Parathyroid adenoma (tissue), 2 donors: ENCODE results near the gene SGCA.

Experiments used
- H2AFZ ChIP-seq: fragments of 300-600 bp; sonication (generic); one replicate; pipeline ENCODE4 v1.7.0; 2017; ENCODE audit warnings: antibody characterized with exemption, mild to moderate bottlenecking
- H3K27ac ChIP-seq: fragments of 300-600 bp; sonication (generic); one replicate; pipeline ENCODE4 v1.7.0; 2017
- H3K27me3 ChIP-seq: fragments of 300-600 bp; sonication (generic); one replicate; pipeline ENCODE4 v1.7.0; 2017; ENCODE audit warnings: low read length; ENCODE audit not compliant: control insufficient read depth, insufficient read depth
- H3K36me3 ChIP-seq: fragments of 300-600 bp; sonication (generic); one replicate; pipeline ENCODE4 v1.7.0; 2017; ENCODE audit warnings: low read length; ENCODE audit not compliant: control insufficient read depth, insufficient read depth
- H3K4me1 ChIP-seq: fragments of 300-600 bp; sonication (generic); one replicate; pipeline ENCODE4 v1.7.0; 2017; ENCODE audit warnings: control low read depth
- H3K4me2 ChIP-seq: fragments of 300-600 bp; sonication (generic); one replicate; pipeline ENCODE4 v1.7.0; 2017; ENCODE audit warnings: low read length
- H3K4me3 ChIP-seq: fragments of 300-600 bp; sonication (generic); one replicate; pipeline ENCODE4 v1.7.0; 2017; ENCODE audit warnings: low read depth, low read length
- H3K79me2 ChIP-seq: fragments of 300-600 bp; sonication (generic); one replicate; pipeline ENCODE4 v1.7.0; 2017; ENCODE audit warnings: control low read depth
- H3K9ac ChIP-seq: fragments of 300-600 bp; sonication (generic); one replicate; pipeline ENCODE4 v1.7.0; 2017; ENCODE audit warnings: mild to moderate bottlenecking
- H3K9me3 ChIP-seq: fragments of 300-600 bp; sonication (generic); one replicate; pipeline ENCODE4 v1.7.0; 2017; ENCODE audit warnings: low read length; ENCODE audit not compliant: control insufficient read depth
- CTCF ChIP-seq: fragments of 300-600 bp; sonication (generic); IDR thresholded peaks from one replicate; pipeline ENCODE4 v1.7.0; 2017; ENCODE audit warnings: antibody characterized with exemption, mild to moderate bottlenecking
- donor health status: primary hyperparathyroidism.

The SGCA gene

GRCh38 chr17:50139185-50139783 is 26.5 kb upstream of the SGCA start:
- Histone ChIP-seq H3K27ac (peak overlapping the region; percentile 32), H3K4me1 (peaks cover 3% of the 10 kb centered on the region), H3K36me3 (no peaks in the 10 kb centered on the region), H3K4me2 (no peak overlapping the region), H3K27me3 (no peaks in the 10 kb centered on the region), H3K4me3 (no peak overlapping the region), H3K9me3 (no peaks in the 10 kb centered on the region), H3K9ac (no peak overlapping the region), H2AFZ (no peak overlapping the region), H3K79me2 (no peaks in the 10 kb centered on the region)
- TF ChIP-seq CTCF: no peak

GRCh38 chr17:50139950-50140885 is 25.6 kb upstream of the SGCA start:
- H3K4me2 ChIP-seq: no peak overlapping the region
- no peaks in the 10 kb centered on the region for H3K79me2 ChIP-seq
- no peak overlapping the region for H2AFZ ChIP-seq
- peak overlapping the region; percentile 45 for H3K27ac ChIP-seq
- H3K4me1 ChIP-seq: peaks cover 3% of the 10 kb centered on the region
- TF ChIP-seq CTCF: peak; percentile 93
- no peak overlapping the region for H3K9ac ChIP-seq
- H3K27me3 ChIP-seq: no peaks in the 10 kb centered on the region
- H3K9me3 ChIP-seq: no peaks in the 10 kb centered on the region
- no peak overlapping the region for H3K4me3 ChIP-seq
- no peaks in the 10 kb centered on the region for H3K36me3 ChIP-seq

GRCh38 chr17:50141026-50141744 is 24.6 kb upstream of the SGCA start:
- TF ChIP-seq CTCF: no peak
- Histone ChIP-seq H3K9me3 (no peaks in the 10 kb centered on the region), H3K9ac (no peak overlapping the region), H3K36me3 (no peaks in the 10 kb centered on the region), H3K27ac (peak overlapping the region; percentile 45), H3K4me1 (peaks cover 3% of the 10 kb centered on the region), H3K27me3 (no peaks in the 10 kb centered on the region), H3K4me3 (no peak overlapping the region), H3K79me2 (no peaks in the 10 kb centered on the region), H2AFZ (no peak overlapping the region), H3K4me2 (no peak overlapping the region)

- TF ChIP-seq CTCF: no peak
- no peak overlapping the region for H3K27ac ChIP-seq
- no peaks in the 10 kb centered on the region for H3K79me2 ChIP-seq
- no peaks in the 10 kb centered on the region for H3K9me3 ChIP-seq
- H2AFZ ChIP-seq: no peak overlapping the region
- H3K4me3 ChIP-seq: no peak overlapping the region
- H3K36me3 ChIP-seq: no peaks in the 10 kb centered on the region
- no peaks in the 10 kb centered on the region for H3K27me3 ChIP-seq
- H3K4me2 ChIP-seq: no peak overlapping the region
- H3K9ac ChIP-seq: no peak overlapping the region
- peaks cover 3% of the 10 kb centered on the region for H3K4me1 ChIP-seq
Measured at GRCh38 chr17:50141745-50142110, 24.1 kb upstream of the SGCA start.
